CD14-positive monocyte (primary cell): ENCODE data around the gene TCOF1. TPM values are rescaled to one million over a fixed set of nuclear protein-coding genes. Genes with fewer than 3 reads are reported as not detected.

ENCODE experiments used
- DNase-seq, 3 donors: peaks; one replicate each; pipeline ENCODE4 v3.0.0-alpha.2; 2011 to 2022
- H2AFZ ChIP-seq: 2 replicates; pipeline ENCODE4 v1.6.0; 2012; ENCODE audit warnings: mild to moderate bottlenecking, low read depth, low read length, inconsistent platforms; ENCODE audit not compliant: insufficient read depth, poor library complexity, severe bottlenecking
- H3K27ac ChIP-seq, 2 donors: 1 replicate in 1 of 2; 2 replicates in 1 of 2; pipeline ENCODE4 v1.5.1; 2012 to 2013; ENCODE audit warnings: low read length in 2 of 2, control low read depth in 1 of 2, inconsistent platforms in 1 of 2, low read depth in 1 of 2, mild to moderate bottlenecking in 1 of 2
- H3K27me3 ChIP-seq, 2 donors: one replicate each; pipeline versions ENCODE4 v1.6.0 to v1.6.1; 2011 to 2013; ENCODE audit warnings: low read length in 2 of 2; ENCODE audit not compliant: control insufficient read depth in 2 of 2, insufficient read depth in 2 of 2
- H3K36me3 ChIP-seq, 2 donors: replicated peaks in 1 of 2; 1 replicate in 1 of 2; 2 replicates in 1 of 2; pipeline versions ENCODE4 v1.5.1 to v1.6.1; 2012 to 2013; ENCODE audit warnings: low read length in 2 of 2, control low read depth in 1 of 2, inconsistent platforms in 1 of 2, mild to moderate bottlenecking in 1 of 2; ENCODE audit not compliant: insufficient read depth in 2 of 2, control insufficient read depth in 1 of 2
- H3K4me1 ChIP-seq, 2 donors: 1 replicate in 1 of 2; 2 replicates in 1 of 2; pipeline versions ENCODE4 v1.5.1 to v1.6.1; 2012 to 2013; ENCODE audit warnings: low read length in 2 of 2, control low read depth in 1 of 2, inconsistent platforms in 1 of 2, mild to moderate bottlenecking in 1 of 2, moderate library complexity in 1 of 2; ENCODE audit not compliant: insufficient read depth in 2 of 2, control insufficient read depth in 1 of 2
- H3K4me2 ChIP-seq: replicated peaks from 2 replicates; pipeline ENCODE3; 2012; ENCODE audit warnings: low read length, moderate library complexity, mild to moderate bottlenecking; ENCODE audit not compliant: poor library complexity, severe bottlenecking; ENCODE audit errors: extremely low read depth
- H3K4me3 ChIP-seq, 3 experiments: fragments of 200-600 bp in 1 of 3; sonication (generic) in 1 of 3; replicated peaks in 1 of 3; 1 replicate in 2 of 3; 2 replicates in 1 of 3; pipeline ENCODE4 v1.5.1; 2011 to 2013; ENCODE audit warnings: low read length in 3 of 3, mild to moderate bottlenecking in 3 of 3, control low read depth in 2 of 3, low read depth in 2 of 3, inconsistent platforms in 1 of 3, moderate library complexity in 1 of 3
- H3K79me2 ChIP-seq: 2 replicates; pipeline ENCODE4 v1.6.0; 2012; ENCODE audit warnings: mild to moderate bottlenecking, control low read depth, inconsistent platforms, low read length, moderate library complexity; ENCODE audit not compliant: insufficient read depth
- H3K9ac ChIP-seq: 2 replicates; pipeline ENCODE4 v1.6.0; 2017; ENCODE audit warnings: low read length, mild to moderate bottlenecking; ENCODE audit not compliant: insufficient read depth, poor library complexity, severe bottlenecking
- H3K9me3 ChIP-seq, 2 donors: replicated peaks in 1 of 2; 1 replicate in 1 of 2; 2 replicates in 1 of 2; pipeline versions ENCODE4 v1.5.1 to v1.6.1; 2012 to 2013; ENCODE audit warnings: low read length in 2 of 2, control low read depth in 1 of 2; ENCODE audit not compliant: control insufficient read depth in 1 of 2, insufficient read depth in 1 of 2
- H4K20me1 ChIP-seq: 2 replicates; pipeline ENCODE4 v1.6.0; 2012; ENCODE audit warnings: mild to moderate bottlenecking, low read length, control low read depth, moderate library complexity; ENCODE audit not compliant: insufficient read depth
- H3K27ac Mint-ChIP-seq, 7 donors: one replicate each; pipeline ENCODE4 v1.8.0; 2020; ENCODE audit warnings: mild to moderate bottlenecking in 7 of 7, mixed read lengths in 7 of 7, moderate library complexity in 6 of 7, inconsistent platforms in 2 of 7
- H3K27me3 Mint-ChIP-seq, 3 donors: one replicate each; pipeline ENCODE4 v1.8.0; 2021 to 2022; ENCODE audit warnings: low read depth in 3 of 3, mild to moderate bottlenecking in 3 of 3, mixed read lengths in 3 of 3, moderate library complexity in 3 of 3, inconsistent platforms in 1 of 3
- H3K36me3 Mint-ChIP-seq, 2 donors: one replicate each; pipeline ENCODE4 v1.8.0; 2020; ENCODE audit warnings: mixed read lengths in 2 of 2, inconsistent platforms in 1 of 2, mild to moderate bottlenecking in 1 of 2
- H3K4me1 Mint-ChIP-seq: one replicate; pipeline ENCODE4 v1.8.0; 2020; ENCODE audit warnings: mild to moderate bottlenecking, mixed read lengths
- H3K4me3 Mint-ChIP-seq, 2 donors: one replicate each; pipeline ENCODE4 v1.8.0; 2020; ENCODE audit warnings: mild to moderate bottlenecking in 2 of 2, mixed read lengths in 2 of 2, moderate library complexity in 1 of 2
- H3K9me3 Mint-ChIP-seq, 7 donors: one replicate each; pipeline ENCODE4 v1.8.0; 2020 to 2022; ENCODE audit warnings: mixed read lengths in 7 of 7, mild to moderate bottlenecking in 6 of 7, moderate library complexity in 6 of 7, inconsistent platforms in 2 of 7
- WGBS: methylation state at CpG from one replicate; pipeline ENCODE4 v1.1.5; 2013; ENCODE audit warnings: missing lambda C conversion rate; ENCODE audit not compliant: insufficient coverage; 5-methylcytosine and 5-hydroxymethylcytosine counted together
- intact Hi-C, 2 donors: fragments of 100-400 bp; cut with micrococcal nuclease; formaldehyde crosslinking; loops; one replicate each; pipeline versions ENCODE4 v1.15.0 to v1.15.1; 2023
- polyA plus RNA-seq, 3 donors: library from polyadenylated mRNA; depleted of rRNA in 1 of 3; unstranded in 2 of 3; stranded (reverse) in 1 of 3; fragments of 300-500 nt in 2 of 3; fragments of >200 nt in 1 of 3; fragmentation: Illumina TruSeq in 2 of 3; gene quantifications; 1 replicate in 2 of 3; 2 replicates in 1 of 3; pipeline ENCODE4 v1.2.3, GENCODE V29; 2012 to 2021
- TF ChIP-seq, protein P1 (sequence below): fragments of 200-600 bp; IDR thresholded peaks from one replicate; pipeline ENCODE4 v1.8.0; 2022; ENCODE audit warnings: antibody characterized with exemption, mild to moderate bottlenecking

The TCOF1 gene
- polyA plus RNA-seq, 3 donors: 1.4 to 18.0 (median 2.3) TPM

DNA sequence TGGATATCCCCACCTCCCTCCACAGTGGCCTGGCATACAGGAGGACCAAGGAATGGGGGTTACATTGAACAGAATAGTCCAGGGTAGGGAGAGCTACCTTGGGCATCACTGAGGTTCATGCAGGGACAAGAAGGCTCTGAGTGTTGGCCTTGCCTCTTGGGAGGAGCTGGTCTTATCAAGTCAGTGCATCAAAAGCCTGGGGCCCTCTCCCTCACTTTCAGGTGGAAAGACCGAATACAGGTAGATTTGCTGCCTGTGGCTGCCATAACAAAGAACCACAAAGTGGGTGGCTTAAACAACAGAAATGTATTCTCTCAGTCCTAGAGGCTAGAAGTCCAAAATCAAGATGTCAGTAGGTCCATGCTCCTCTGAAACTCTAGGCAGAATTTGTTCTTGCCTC is 36.3 kb upstream of the TCOF1 start:
- TF ChIP-seq, protein P1, sequence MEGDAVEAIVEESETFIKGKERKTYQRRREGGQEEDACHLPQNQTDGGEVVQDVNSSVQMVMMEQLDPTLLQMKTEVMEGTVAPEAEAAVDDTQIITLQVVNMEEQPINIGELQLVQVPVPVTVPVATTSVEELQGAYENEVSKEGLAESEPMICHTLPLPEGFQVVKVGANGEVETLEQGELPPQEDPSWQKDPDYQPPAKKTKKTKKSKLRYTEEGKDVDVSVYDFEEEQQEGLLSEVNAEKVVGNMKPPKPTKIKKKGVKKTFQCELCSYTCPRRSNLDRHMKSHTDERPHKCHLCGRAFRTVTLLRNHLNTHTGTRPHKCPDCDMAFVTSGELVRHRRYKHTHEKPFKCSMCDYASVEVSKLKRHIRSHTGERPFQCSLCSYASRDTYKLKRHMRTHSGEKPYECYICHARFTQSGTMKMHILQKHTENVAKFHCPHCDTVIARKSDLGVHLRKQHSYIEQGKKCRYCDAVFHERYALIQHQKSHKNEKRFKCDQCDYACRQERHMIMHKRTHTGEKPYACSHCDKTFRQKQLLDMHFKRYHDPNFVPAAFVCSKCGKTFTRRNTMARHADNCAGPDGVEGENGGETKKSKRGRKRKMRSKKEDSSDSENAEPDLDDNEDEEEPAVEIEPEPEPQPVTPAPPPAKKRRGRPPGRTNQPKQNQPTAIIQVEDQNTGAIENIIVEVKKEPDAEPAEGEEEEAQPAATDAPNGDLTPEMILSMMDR: no peak
- DNase-seq: no peak
- no peak overlapping the region for H3K4me2 ChIP-seq
- H3K79me2 ChIP-seq: no peaks in the 10 kb centered on the region
- Mint-ChIP-seq H3K27me3 (peaks cover 0 to 2% (median 0%) of the 10 kb centered on the region in 3 donors), H3K4me1 (no peaks in the 10 kb centered on the region), H3K4me3 (no peak overlapping the region), H3K36me3 (no peaks in the 10 kb centered on the region), H3K9me3 (peaks cover 0 to 1% (median 0%) of the 10 kb centered on the region in 7 donors), H3K27ac (peak overlapping the region in 1 of 7 donors; percentile 66)
- no peaks in the 10 kb centered on the region for H3K9me3 ChIP-seq
- 80% methylated on average over 1 of the region's 1 CpG for WGBS
- H3K27me3 ChIP-seq: no peaks in the 10 kb centered on the region
- no peak overlapping the region for H2AFZ ChIP-seq
- H3K9ac ChIP-seq: no peak overlapping the region
- no peaks in the 10 kb centered on the region for H4K20me1 ChIP-seq
- intact Hi-C loops: no loop called here
- no peak overlapping the region for H3K4me3 ChIP-seq
- H3K36me3 ChIP-seq: no peaks in the 10 kb centered on the region
- H3K27ac ChIP-seq: no peak overlapping the region
- no peaks in the 10 kb centered on the region for H3K4me1 ChIP-seq

DNA sequence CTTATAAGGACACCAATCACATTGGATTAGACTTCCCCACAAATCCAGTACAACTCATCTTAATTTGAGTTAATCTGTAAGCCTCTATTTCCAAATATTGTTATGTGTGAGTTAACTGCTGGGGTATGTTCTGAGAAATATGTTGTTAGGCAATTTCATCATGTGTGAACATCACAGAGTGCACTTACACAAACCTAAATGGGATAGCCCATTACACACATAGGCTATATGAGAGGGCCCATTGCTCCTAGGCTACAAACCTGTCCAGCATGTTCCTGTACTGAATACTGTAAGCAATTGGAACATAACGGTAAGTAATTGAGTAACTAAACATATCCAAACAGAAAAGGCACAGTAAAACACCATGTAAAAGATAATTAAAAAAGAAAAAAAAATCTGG is 35.7 kb upstream of the TCOF1 start:
- Histone ChIP-seq H3K4me2 (no peak overlapping the region), H3K27ac (no peak overlapping the region), H2AFZ (no peak overlapping the region), H3K79me2 (no peaks in the 10 kb centered on the region), H3K9me3 (no peaks in the 10 kb centered on the region), H3K4me3 (no peak overlapping the region), H3K36me3 (no peaks in the 10 kb centered on the region), H4K20me1 (no peaks in the 10 kb centered on the region), H3K9ac (no peak overlapping the region), H3K4me1 (no peaks in the 10 kb centered on the region), H3K27me3 (no peaks in the 10 kb centered on the region)
- intact Hi-C loops: no loop called here
- DNase-seq: no peak
- no peak overlapping the region for H3K4me3 Mint-ChIP-seq
- no peak overlapping the region for H3K27ac Mint-ChIP-seq
- H3K36me3 Mint-ChIP-seq: no peaks in the 10 kb centered on the region
- H3K9me3 Mint-ChIP-seq: peaks cover 0 to 1% (median 0%) of the 10 kb centered on the region in 7 donors
- TF ChIP-seq, protein P1: no peak
- no CpG with 5 or more reads among the region's 1 CpG for WGBS
- peaks cover 0 to 2% (median 0%) of the 10 kb centered on the region in 3 donors for H3K27me3 Mint-ChIP-seq
- H3K4me1 Mint-ChIP-seq: no peaks in the 10 kb centered on the region
